Lower lobe of right lung (tissue), 2 donors: ENCODE data around the gene PARP16. TPM values are rescaled to one million over a fixed set of nuclear protein-coding genes. Genes with fewer than 3 reads are reported as not detected.

Source experiments
- ATAC-seq, 2 donors: fragments of 200-7000 bp; cut with Tn5 transposase; one replicate each; pipeline ENCODE4 v1.9.1; 2020 to 2022; ENCODE audit warnings: mild to moderate bottlenecking in 2 of 2, moderate library complexity in 2 of 2
- DNase-seq: peaks from one replicate; pipeline ENCODE4 v3.0.0-alpha.2; 2020
- H3K27ac ChIP-seq: fragments of 200-600 bp; one replicate; pipeline ENCODE4 v1.8.0; 2022
- H3K27me3 ChIP-seq: fragments of 200-600 bp; one replicate; pipeline ENCODE4 v1.8.0; 2022; ENCODE audit warnings: low read depth
- H3K36me3 ChIP-seq: fragments of 200-600 bp; one replicate; pipeline ENCODE4 v1.8.0; 2022; ENCODE audit warnings: mild to moderate bottlenecking
- H3K4me1 ChIP-seq: fragments of 200-600 bp; one replicate; pipeline ENCODE4 v1.8.0; 2022
- H3K4me3 ChIP-seq: fragments of 200-600 bp; one replicate; pipeline ENCODE4 v1.8.0; 2022; ENCODE audit warnings: mild to moderate bottlenecking
- H3K9me3 ChIP-seq: fragments of 200-600 bp; one replicate; pipeline ENCODE4 v1.8.0; 2022
- intact Hi-C: fragments of 100-400 bp; cut with DNase I; formaldehyde crosslinking; loops from one replicate; pipeline ENCODE4 v1.11.0; 2022
- total RNA-seq: library from RNA; stranded (reverse); fragmentation: NEBNext Ultra II Directional; extraction: Animal tissue kit (Norgen Biotek cat#: 25700); gene quantifications from one replicate; pipeline ENCODE4 v1.2.1, GENCODE V29; 2021
- TF ChIP-seq, protein P1 (sequence below): fragments of 200-600 bp; IDR thresholded peaks from one replicate; pipeline ENCODE4 v1.8.0; 2022; ENCODE audit warnings: antibody characterized with exemption, mild to moderate bottlenecking
- donor health status: DM: no; HTN: yes; CAD: no; lungs with severe emphysema.

PARP16 gene
- total RNA-seq, 1 donor from 2014 or later: 8.8 TPM

DNA sequence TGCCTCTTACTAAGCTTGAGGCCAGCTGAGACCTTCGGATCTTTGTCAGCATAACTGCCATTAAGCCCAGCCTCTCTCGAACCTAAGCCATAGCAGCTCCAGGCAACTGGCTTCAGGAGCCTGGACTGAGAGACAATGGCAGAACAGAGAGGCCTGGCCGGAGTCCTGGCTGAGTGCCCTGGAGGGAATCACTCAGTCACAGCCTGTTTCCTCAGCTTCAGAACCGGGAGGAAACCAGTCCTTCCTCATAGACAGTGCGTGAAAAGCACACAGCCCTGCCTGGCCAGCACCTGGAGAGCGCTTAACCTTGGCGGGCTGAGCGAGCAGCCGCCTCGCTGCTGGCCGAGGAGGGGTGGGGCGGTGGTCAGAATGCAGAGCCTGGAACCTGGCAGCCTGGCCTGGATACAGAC lies 39.4 kb upstream of the PARP16 start:
- Histone ChIP-seq H3K36me3 (no peaks in the 10 kb centered on the region), H3K4me3 (no peak overlapping the region), H3K27me3 (peaks cover 9% of the 10 kb centered on the region), H3K27ac (no peak overlapping the region), H3K9me3 (no peaks in the 10 kb centered on the region), H3K4me1 (peaks cover 5% of the 10 kb centered on the region)
- DNase-seq (no peak), ATAC-seq (peak in 1 of 2 donors; percentile 31)
- intact Hi-C loops: no loop called here
- TF ChIP-seq, protein P1, sequence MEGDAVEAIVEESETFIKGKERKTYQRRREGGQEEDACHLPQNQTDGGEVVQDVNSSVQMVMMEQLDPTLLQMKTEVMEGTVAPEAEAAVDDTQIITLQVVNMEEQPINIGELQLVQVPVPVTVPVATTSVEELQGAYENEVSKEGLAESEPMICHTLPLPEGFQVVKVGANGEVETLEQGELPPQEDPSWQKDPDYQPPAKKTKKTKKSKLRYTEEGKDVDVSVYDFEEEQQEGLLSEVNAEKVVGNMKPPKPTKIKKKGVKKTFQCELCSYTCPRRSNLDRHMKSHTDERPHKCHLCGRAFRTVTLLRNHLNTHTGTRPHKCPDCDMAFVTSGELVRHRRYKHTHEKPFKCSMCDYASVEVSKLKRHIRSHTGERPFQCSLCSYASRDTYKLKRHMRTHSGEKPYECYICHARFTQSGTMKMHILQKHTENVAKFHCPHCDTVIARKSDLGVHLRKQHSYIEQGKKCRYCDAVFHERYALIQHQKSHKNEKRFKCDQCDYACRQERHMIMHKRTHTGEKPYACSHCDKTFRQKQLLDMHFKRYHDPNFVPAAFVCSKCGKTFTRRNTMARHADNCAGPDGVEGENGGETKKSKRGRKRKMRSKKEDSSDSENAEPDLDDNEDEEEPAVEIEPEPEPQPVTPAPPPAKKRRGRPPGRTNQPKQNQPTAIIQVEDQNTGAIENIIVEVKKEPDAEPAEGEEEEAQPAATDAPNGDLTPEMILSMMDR: no peak

DNA sequence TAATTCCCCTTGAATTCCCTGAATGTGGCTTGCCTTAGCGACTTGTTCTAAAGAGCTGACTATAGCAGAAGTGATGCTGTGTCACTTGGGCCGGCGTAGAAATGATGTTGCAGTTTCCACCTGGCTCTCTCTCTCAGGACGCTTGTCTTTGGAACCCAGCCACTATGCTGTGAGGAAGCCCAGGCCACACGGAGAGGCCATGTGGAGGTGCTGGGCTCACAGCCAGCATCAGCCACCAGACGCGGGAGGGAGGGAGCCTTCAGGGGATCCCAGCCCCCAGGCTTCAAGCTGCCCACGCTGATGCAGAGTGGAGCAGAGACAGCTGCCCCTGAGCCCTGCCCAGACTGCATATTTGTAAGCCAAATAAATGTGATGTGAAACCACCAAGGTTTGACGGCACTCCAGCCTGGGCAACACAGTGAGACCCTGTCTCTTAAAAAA lies 36.4 kb upstream of the PARP16 start:
- no peak overlapping the region for H3K4me3 ChIP-seq
- no peak for ATAC-seq
- peaks cover 9% of the 10 kb centered on the region for H3K27me3 ChIP-seq
- H3K9me3 ChIP-seq: no peaks in the 10 kb centered on the region
- H3K27ac ChIP-seq: no peak overlapping the region
- intact Hi-C loops: no loop called here
- DNase-seq: no peak
- H3K4me1 ChIP-seq: peaks cover 5% of the 10 kb centered on the region
- no peaks in the 10 kb centered on the region for H3K36me3 ChIP-seq
- TF ChIP-seq, protein P1: no peak

GRCh38 chr15:65318870-65319356 lies 32.2 kb upstream of the PARP16 start:
- Histone ChIP-seq H3K4me3 (no peak overlapping the region), H3K36me3 (no peaks in the 10 kb centered on the region), H3K27me3 (peaks cover 9% of the 10 kb centered on the region), H3K27ac (no peak overlapping the region), H3K9me3 (no peaks in the 10 kb centered on the region), H3K4me1 (no peaks in the 10 kb centered on the region)
- peak; percentile 78 for DNase-seq
- ATAC-seq: peak; percentile 96 to 97
- TF ChIP-seq, protein P1: peak; percentile 92
- intact Hi-C loops: loop anchor here (5.0 kb wide), 1 partner anchor 58 kb away; the partner anchor contains the start of gene IGDCC3

DNA sequence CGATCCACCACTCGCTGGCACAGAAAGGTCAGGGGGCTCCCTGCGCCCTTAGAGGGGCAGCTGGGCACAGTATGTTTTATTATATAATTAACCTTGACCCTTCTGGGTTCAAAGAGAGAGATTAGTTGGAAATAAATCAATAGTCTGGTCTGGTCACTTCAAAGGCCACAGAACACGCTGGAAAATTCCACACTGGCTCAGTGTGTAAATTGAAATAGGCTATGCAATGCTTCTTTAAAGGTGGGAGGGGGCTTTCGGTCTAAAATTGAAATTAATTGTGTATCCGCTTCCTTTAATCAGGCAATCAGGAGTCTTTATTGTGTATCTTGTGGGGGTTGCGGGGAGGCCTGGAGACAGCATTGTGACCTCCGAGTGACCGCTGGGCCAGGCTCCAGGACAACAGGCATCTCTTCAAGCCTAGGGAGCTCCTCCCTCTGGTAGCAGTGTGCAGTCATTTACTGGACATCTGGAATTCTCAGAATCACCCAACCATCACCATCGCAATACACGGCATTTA lies 25.8 kb upstream of the PARP16 start:
- ATAC-seq (no peak), DNase-seq (peak; percentile 15)
- no peak overlapping the region for H3K4me3 ChIP-seq
- intact Hi-C loops: no loop called here
- TF ChIP-seq, protein P1: no peak
- no peaks in the 10 kb centered on the region for H3K9me3 ChIP-seq
- H3K27ac ChIP-seq: no peak overlapping the region
- no peaks in the 10 kb centered on the region for H3K4me1 ChIP-seq
- no peaks in the 10 kb centered on the region for H3K36me3 ChIP-seq
- H3K27me3 ChIP-seq: no peaks in the 10 kb centered on the region

GRCh38 chr15:65311760-65312159 lies 25.1 kb upstream of the PARP16 start:
- DNase-seq (peak; percentile 14), ATAC-seq (no peak)
- H3K4me3 ChIP-seq: no peak overlapping the region
- no peaks in the 10 kb centered on the region for H3K27me3 ChIP-seq
- H3K27ac ChIP-seq: no peak overlapping the region
- intact Hi-C loops: no loop called here
- H3K36me3 ChIP-seq: no peaks in the 10 kb centered on the region
- H3K4me1 ChIP-seq: no peaks in the 10 kb centered on the region
- TF ChIP-seq, protein P1: no peak
- no peaks in the 10 kb centered on the region for H3K9me3 ChIP-seq
